Endothelial cell (in vitro differentiated cells): ENCODE results near the gene ERC2. TPM values are rescaled to one million over a fixed set of nuclear protein-coding genes. Genes with fewer than 3 reads are reported as not detected.

Source experiments
- DNase-seq: peaks from one replicate; pipeline ENCODE4 v3.0.0; 2021; ENCODE audit warnings: low spot score
- H3K27ac Mint-ChIP-seq: one replicate; pipeline ENCODE4 v1.8.0; 2021; ENCODE audit warnings: mixed read lengths, inconsistent platforms; ENCODE audit not compliant: unreplicated experiment
- H3K27me3 Mint-ChIP-seq: one replicate; pipeline ENCODE4 v1.8.0; 2021; ENCODE audit warnings: mild to moderate bottlenecking, moderate library complexity, mixed read lengths, inconsistent platforms; ENCODE audit not compliant: unreplicated experiment
- H3K36me3 Mint-ChIP-seq: one replicate; pipeline ENCODE4 v1.8.0; 2021; ENCODE audit warnings: mild to moderate bottlenecking, low read depth, mixed read lengths, inconsistent platforms; ENCODE audit not compliant: unreplicated experiment
- H3K4me1 Mint-ChIP-seq: one replicate; pipeline ENCODE4 v1.8.0; 2021; ENCODE audit warnings: mild to moderate bottlenecking, mixed read lengths, inconsistent platforms; ENCODE audit not compliant: unreplicated experiment
- H3K4me3 Mint-ChIP-seq: one replicate; pipeline ENCODE4 v1.8.0; 2021; ENCODE audit warnings: mild to moderate bottlenecking, mixed read lengths, inconsistent platforms; ENCODE audit not compliant: unreplicated experiment
- H3K9me3 Mint-ChIP-seq: one replicate; pipeline ENCODE4 v1.8.0; 2021; ENCODE audit warnings: mixed read lengths, inconsistent platforms; ENCODE audit not compliant: unreplicated experiment
- CTCF ChIP-seq: fragments of 200-600 bp; sonication (generic); IDR thresholded peaks from one replicate; pipeline ENCODE4 v1.5.0; 2021; ENCODE audit warnings: antibody characterized with exemption; ENCODE audit not compliant: unreplicated experiment
- total RNA-seq: library from RNA; stranded (reverse); fragmentation: NEBNext Ultra II Directional; extraction: Animal tissue kit (Norgen Biotek cat#: 25700); gene quantifications from one replicate; pipeline ENCODE4 v1.2.1, GENCODE V29; 2021; ENCODE audit not compliant: unreplicated experiment

Gene ERC2
- total RNA-seq, 1 donor from 2014 or later, result 20.5 TPM

- Mint-ChIP-seq H3K27me3 (no peaks in the 10 kb centered on the region), H3K36me3 (no peaks in the 10 kb centered on the region), H3K4me3 (no peak overlapping the region), H3K27ac (no peak overlapping the region), H3K9me3 (no peaks in the 10 kb centered on the region), H3K4me1 (peaks cover 7% of the 10 kb centered on the region)
- TF ChIP-seq CTCF, result no peak
- no peak for DNase-seq
These were observed 671.2 kb downstream of the ERC2 start for GRCh38 chr3:55797084-55797483.

- no peaks in the 10 kb centered on the region for H3K27me3 Mint-ChIP-seq
- H3K9me3 Mint-ChIP-seq, result no peaks in the 10 kb centered on the region
- peaks cover 11% of the 10 kb centered on the region for H3K4me1 Mint-ChIP-seq
- H3K27ac Mint-ChIP-seq, result no peak overlapping the region
- H3K4me3 Mint-ChIP-seq, result no peak overlapping the region
- no peak for DNase-seq
- no peaks in the 10 kb centered on the region for H3K36me3 Mint-ChIP-seq
- no peak for TF ChIP-seq CTCF
These were observed 671.7 kb downstream of the ERC2 start for GRCh38 chr3:55796533-55796932.

GRCh38 chr3:55795746-55796145, 672.5 kb downstream of the ERC2 start:
- Mint-ChIP-seq H3K27ac (no peak overlapping the region), H3K9me3 (no peaks in the 10 kb centered on the region), H3K36me3 (no peaks in the 10 kb centered on the region), H3K4me1 (peaks cover 15% of the 10 kb centered on the region), H3K27me3 (no peaks in the 10 kb centered on the region), H3K4me3 (no peak overlapping the region)
- DNase-seq, result no peak
- no peak for TF ChIP-seq CTCF

- TF ChIP-seq CTCF, result no peak
- Mint-ChIP-seq H3K4me1 (peaks cover 19% of the 10 kb centered on the region), H3K36me3 (no peaks in the 10 kb centered on the region), H3K27ac (no peak overlapping the region), H3K9me3 (no peaks in the 10 kb centered on the region), H3K4me3 (no peak overlapping the region), H3K27me3 (peaks cover under 1% of the 10 kb centered on the region)
- DNase-seq, result no peak
These were observed 673.0 kb downstream of the ERC2 start for GRCh38 chr3:55795296-55795695.

- TF ChIP-seq CTCF, result no peak
- Mint-ChIP-seq H3K4me1 (peaks cover 25% of the 10 kb centered on the region), H3K36me3 (no peaks in the 10 kb centered on the region), H3K4me3 (no peak overlapping the region), H3K27me3 (peaks cover 2% of the 10 kb centered on the region), H3K27ac (no peak overlapping the region), H3K9me3 (no peaks in the 10 kb centered on the region)
- DNase-seq, result no peak
These were observed 675.5 kb downstream of the ERC2 start for GRCh38 chr3:55792742-55793141.
